Testis (tissue), 2 donors: Measurements from ENCODE around the gene PSMA6.

Experiments
- POLR2A ChIP-seq: fragments of 450-650 bp; IDR thresholded peaks from one replicate; pipeline ENCODE4 v1.6.1; 2017; ENCODE audit warnings: antibody characterized with exemption, mild to moderate bottlenecking, moderate library complexity
- TF ChIP-seq, protein P1 (sequence below), 3 experiments: fragments of 450-650 bp in 2 of 3; fragments of 200-600 bp in 1 of 3; sonication (generic) in 1 of 3; IDR thresholded peaks; one replicate each; pipeline ENCODE4 v1.5.1; 2016 to 2019; ENCODE audit warnings: antibody characterized with exemption in 3 of 3, mild to moderate bottlenecking in 2 of 3, moderate library complexity in 1 of 3

DNA sequence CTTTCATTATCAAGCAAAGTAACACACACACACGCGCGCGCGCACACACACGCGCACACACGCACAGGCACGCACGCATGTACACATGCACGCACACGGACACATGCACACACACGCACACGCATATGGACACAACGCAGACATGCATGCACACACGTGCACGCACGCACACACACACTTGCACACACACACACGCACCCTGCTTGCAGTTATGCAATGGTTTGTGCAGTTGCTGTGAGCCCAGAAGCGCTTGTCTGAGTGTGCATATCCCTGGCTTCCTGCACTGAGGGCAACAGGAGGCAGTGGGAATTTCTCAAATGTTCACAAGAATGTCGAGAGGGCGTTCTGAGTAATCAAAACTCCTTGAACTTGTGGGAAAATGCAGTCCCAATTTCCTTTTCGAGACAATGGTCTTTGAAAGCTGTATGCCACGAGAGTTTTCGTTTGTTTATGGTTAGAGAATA is 70.8 kb downstream of the PSMA6 start:
- TF ChIP-seq, protein P1, sequence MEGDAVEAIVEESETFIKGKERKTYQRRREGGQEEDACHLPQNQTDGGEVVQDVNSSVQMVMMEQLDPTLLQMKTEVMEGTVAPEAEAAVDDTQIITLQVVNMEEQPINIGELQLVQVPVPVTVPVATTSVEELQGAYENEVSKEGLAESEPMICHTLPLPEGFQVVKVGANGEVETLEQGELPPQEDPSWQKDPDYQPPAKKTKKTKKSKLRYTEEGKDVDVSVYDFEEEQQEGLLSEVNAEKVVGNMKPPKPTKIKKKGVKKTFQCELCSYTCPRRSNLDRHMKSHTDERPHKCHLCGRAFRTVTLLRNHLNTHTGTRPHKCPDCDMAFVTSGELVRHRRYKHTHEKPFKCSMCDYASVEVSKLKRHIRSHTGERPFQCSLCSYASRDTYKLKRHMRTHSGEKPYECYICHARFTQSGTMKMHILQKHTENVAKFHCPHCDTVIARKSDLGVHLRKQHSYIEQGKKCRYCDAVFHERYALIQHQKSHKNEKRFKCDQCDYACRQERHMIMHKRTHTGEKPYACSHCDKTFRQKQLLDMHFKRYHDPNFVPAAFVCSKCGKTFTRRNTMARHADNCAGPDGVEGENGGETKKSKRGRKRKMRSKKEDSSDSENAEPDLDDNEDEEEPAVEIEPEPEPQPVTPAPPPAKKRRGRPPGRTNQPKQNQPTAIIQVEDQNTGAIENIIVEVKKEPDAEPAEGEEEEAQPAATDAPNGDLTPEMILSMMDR (IDR thresholded peaks at IDR 0.05) = no peak
- no peak for TF ChIP-seq POLR2A
